Thymus (tissue), 11 donors: ENCODE results near the gene TRIAP1. TPM values are rescaled to one million over a fixed set of nuclear protein-coding genes. Genes with fewer than 3 reads are reported as not detected.

Experiments used
- DNase-seq, 9 donors: peaks; one replicate each; pipeline ENCODE4 v3.0.0-alpha.2; 2013; ENCODE audit warnings: low spot score in 9 of 9, low read depth in 6 of 9, missing footprints in 1 of 9
- H3K27ac ChIP-seq, 2 donors: one replicate each; pipeline ENCODE4 v1.5.1; 2013; ENCODE audit warnings: control low read depth in 1 of 2, low read depth in 1 of 2, low read length in 1 of 2, mild to moderate bottlenecking in 1 of 2, moderate library complexity in 1 of 2
- H3K27me3 ChIP-seq, 2 donors: one replicate each; pipeline ENCODE4 v1.5.1; 2013; ENCODE audit warnings: low read length in 1 of 2; ENCODE audit not compliant: control insufficient read depth in 2 of 2, insufficient read depth in 1 of 2
- H3K36me3 ChIP-seq, 2 donors: one replicate each; pipeline ENCODE4 v1.5.1; 2013; ENCODE audit warnings: low read length in 1 of 2, mild to moderate bottlenecking in 1 of 2, moderate library complexity in 1 of 2; ENCODE audit not compliant: control insufficient read depth in 2 of 2, insufficient read depth in 2 of 2
- H3K4me1 ChIP-seq, 2 donors: one replicate each; pipeline ENCODE4 v1.5.1; 2013; ENCODE audit warnings: low read length in 2 of 2; ENCODE audit not compliant: control insufficient read depth in 2 of 2, insufficient read depth in 2 of 2
- H3K4me3 ChIP-seq, 2 donors: one replicate each; pipeline ENCODE4 v1.5.1; 2013; ENCODE audit warnings: low read length in 2 of 2, control low read depth in 1 of 2, mild to moderate bottlenecking in 1 of 2
- H3K9me3 ChIP-seq, 2 donors: one replicate each; pipeline ENCODE4 v1.5.1; 2013; ENCODE audit warnings: low read length in 1 of 2, mild to moderate bottlenecking in 1 of 2; ENCODE audit not compliant: control insufficient read depth in 2 of 2, insufficient read depth in 1 of 2
- WGBS: extraction: QIAGEN DNeasy Blood & Tissue Kit; methylation state at CpG from one replicate; pipeline ENCODE4 v1.1.7; 2013; 5-methylcytosine and 5-hydroxymethylcytosine counted together
- polyA plus RNA-seq: library from polyadenylated mRNA; stranded (reverse); fragments of 200-250 nt; gene quantifications from one replicate; pipeline ENCODE4 v1.2.3, GENCODE V29; 2013
- total RNA-seq: library from RNA; stranded (reverse); fragments of 120-200 nt; gene quantifications from one replicate; pipeline ENCODE4 v1.2.4, GENCODE V29; 2013
- donor health status: healthy.

TRIAP1 gene
- total and polyA plus RNA-seq, 2 donors, result 34.8 to 50.3 TPM

DNA sequence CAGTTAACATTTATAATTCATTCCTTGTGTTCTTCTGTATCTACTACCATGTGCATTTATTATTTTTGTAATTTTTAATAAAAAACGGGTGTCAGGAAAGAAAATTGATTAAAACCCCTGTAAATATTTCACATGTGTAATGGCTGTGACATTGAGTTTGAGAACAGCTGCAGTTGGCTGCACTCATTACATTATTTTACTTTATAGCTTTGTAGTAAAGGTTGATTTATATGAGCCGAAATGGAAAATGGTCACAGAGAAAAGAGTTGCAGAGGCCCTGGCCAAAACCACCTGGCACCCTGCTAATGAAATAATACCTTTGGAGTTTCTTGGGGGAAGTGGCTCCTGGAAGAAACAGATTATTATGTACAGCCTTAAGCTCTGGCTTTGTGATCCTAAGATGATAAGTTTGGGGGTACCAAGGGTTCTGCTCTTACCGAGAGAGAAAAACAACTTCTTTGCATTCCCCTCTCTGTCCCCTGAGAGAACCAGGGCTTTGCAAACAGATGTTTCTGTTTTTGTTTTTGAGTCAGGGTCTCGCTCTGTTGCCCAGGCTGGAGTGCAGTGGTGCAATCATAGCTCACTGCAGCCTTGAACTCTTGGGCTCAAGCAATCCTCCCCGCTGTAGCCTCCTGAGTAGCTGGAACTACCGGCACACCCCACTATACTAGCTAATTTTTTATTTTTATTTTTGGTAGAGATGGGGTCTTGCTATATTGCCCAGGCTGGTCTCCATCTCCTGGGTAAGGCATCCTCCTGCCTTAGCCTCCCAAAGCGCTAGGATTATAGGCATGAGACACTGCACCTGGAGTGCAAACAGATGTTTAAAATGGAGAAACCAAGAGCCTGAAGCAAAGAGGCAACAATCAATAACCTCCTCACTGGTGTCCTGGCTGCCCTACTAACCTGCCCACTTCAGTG, 40.0 kb upstream of the TRIAP1 start:
- Histone ChIP-seq H3K27me3 (no peaks in the 10 kb centered on the region), H3K4me3 (no peak overlapping the region), H3K36me3 (peaks cover 0 to 2% of the 10 kb centered on the region in 2 donors), H3K27ac (no peak overlapping the region), H3K9me3 (no peaks in the 10 kb centered on the region), H3K4me1 (no peaks in the 10 kb centered on the region)
- DNase-seq, result no peak
- WGBS, result 96% methylated on average over 7 of the region's 7 CpGs

GRCh38 chr12:120483621-120484020, 37.4 kb upstream of the TRIAP1 start:
- Histone ChIP-seq H3K36me3 (peaks cover 0 to 2% of the 10 kb centered on the region in 2 donors), H3K4me1 (no peaks in the 10 kb centered on the region), H3K27me3 (no peaks in the 10 kb centered on the region), H3K27ac (no peak overlapping the region), H3K4me3 (no peak overlapping the region), H3K9me3 (no peaks in the 10 kb centered on the region)
- WGBS, result 98% methylated on average over 1 of the region's 1 CpG
- DNase-seq, result no peak

DNA sequence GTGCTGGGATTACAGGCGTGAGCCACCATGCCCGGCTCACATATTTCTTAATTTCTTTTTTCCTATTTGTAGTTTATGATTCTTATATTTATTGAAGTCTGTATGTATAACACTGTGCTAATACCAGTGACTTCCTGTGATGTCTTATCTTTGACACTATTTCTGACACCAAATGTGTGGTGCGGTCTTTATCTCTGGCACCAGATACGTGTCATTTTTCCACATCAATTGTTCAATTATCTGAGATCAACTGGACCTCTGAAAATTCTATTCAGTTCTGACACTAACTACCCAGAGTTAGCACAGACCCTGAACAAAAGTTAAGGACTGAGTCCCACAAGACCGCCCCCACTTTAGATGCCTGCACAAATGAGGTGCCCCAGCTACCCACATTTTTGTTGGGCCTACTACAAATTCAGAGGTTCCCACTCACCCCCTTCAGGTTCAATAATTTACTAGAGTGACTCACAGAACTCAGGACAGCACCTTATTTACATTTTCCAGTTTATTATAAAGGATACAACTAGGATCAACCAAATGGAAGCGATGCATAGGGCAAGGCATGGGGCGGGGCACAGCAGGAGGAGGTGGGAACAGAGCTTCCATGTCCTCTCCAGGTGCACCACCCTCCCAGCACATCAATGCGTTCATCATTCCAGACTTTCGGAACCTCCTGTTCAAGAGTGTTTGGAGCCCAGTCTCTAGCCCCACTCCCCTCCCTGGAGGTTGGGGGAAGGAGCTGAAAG, 35.0 kb upstream of the TRIAP1 start:
- H3K27me3 ChIP-seq, result no peaks in the 10 kb centered on the region
- WGBS, result 97% methylated on average over 9 of the region's 9 CpGs
- H3K4me1 ChIP-seq, result no peaks in the 10 kb centered on the region
- no peak overlapping the region for H3K27ac ChIP-seq
- DNase-seq, result no peak
- H3K9me3 ChIP-seq, result no peaks in the 10 kb centered on the region
- H3K36me3 ChIP-seq, result peaks cover 0 to 2% of the 10 kb centered on the region in 2 donors
- no peak overlapping the region for H3K4me3 ChIP-seq

- Histone ChIP-seq H3K27ac (no peak overlapping the region), H3K4me3 (no peak overlapping the region), H3K9me3 (no peaks in the 10 kb centered on the region), H3K27me3 (no peaks in the 10 kb centered on the region), H3K4me1 (no peaks in the 10 kb centered on the region), H3K36me3 (peaks cover 0 to 2% of the 10 kb centered on the region in 2 donors)
- DNase-seq, result no peak
- 92% methylated on average over 1 of the region's 1 CpG for WGBS
These were observed 34.0 kb upstream of the TRIAP1 start for GRCh38 chr12:120480211-120480610.

GRCh38 chr12:120479458-120479857, 33.3 kb upstream of the TRIAP1 start:
- Histone ChIP-seq H3K9me3 (no peaks in the 10 kb centered on the region), H3K4me1 (no peaks in the 10 kb centered on the region), H3K27ac (no peak overlapping the region), H3K27me3 (no peaks in the 10 kb centered on the region), H3K4me3 (no peak overlapping the region), H3K36me3 (peaks cover 0 to 2% of the 10 kb centered on the region in 2 donors)
- WGBS, result 100% methylated on average over 1 of the region's 1 CpG
- DNase-seq, result no peak

- no peaks in the 10 kb centered on the region for H3K9me3 ChIP-seq
These were observed 29.5 kb upstream of the TRIAP1 start for GRCh38 chr12:120475643-120476042.

GRCh38 chr12:120474616-120474960, 28.4 kb upstream of the TRIAP1 start:
- H3K9me3 ChIP-seq, result no peaks in the 10 kb centered on the region
- no peaks in the 10 kb centered on the region for H3K36me3 ChIP-seq
- WGBS, result 55% methylated on average over 2 of the region's 2 CpGs
- no peak overlapping the region for H3K4me3 ChIP-seq
- DNase-seq, result no peak
- peaks cover 4 to 9% of the 10 kb centered on the region in 2 donors for H3K4me1 ChIP-seq
- no peaks in the 10 kb centered on the region for H3K27me3 ChIP-seq
- no peak overlapping the region for H3K27ac ChIP-seq

More at GRCh38 chr12:120475643-120476042, 29.5 kb upstream of the TRIAP1 start:
- DNase-seq, result no peak
- WGBS, result 96% methylated on average over 1 of the region's 1 CpG
- Histone ChIP-seq H3K4me1 (peaks cover under 1 to 2% of the 10 kb centered on the region in 2 donors), H3K4me3 (no peak overlapping the region), H3K36me3 (no peaks in the 10 kb centered on the region), H3K27me3 (no peaks in the 10 kb centered on the region), H3K27ac (no peak overlapping the region)

DNA sequence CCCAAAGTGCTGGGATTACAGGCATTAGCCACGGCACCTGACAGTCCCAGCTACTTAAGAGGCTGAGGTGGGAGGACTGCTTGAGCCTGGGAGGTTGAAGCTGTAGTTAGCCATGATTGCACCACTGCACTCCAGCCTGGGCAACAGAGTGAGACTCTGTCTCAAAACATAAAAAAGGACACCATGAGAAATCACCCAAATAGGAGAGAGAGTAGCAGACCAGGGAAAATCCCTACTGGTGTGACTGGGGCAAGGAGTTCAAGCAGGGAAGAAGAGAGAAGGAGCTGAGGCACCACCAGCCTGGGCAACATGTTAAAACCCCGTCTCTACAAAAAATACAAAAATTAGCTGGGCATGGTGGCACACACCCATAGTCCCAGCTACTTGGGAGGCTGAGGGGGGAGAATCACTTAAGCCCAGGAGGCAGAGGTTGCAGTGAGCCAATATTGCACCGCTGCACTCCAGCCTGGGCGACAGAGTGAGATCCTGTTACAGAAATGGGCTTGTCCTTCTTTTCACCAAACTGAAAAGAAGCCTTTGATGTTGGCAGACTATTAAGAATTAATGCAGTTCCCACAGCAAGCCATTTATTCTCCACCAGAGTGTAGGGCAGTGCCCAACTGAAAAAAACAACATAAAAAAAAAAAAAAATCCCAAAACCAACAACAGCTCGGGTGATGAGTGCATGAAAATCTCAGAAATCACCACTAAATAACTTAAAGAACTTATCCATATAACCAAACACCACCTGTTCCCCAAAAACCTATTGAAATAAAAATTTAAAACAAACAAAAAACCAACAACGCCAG, 27.8 kb upstream of the TRIAP1 start:
- H3K36me3 ChIP-seq, result no peaks in the 10 kb centered on the region
- no peak overlapping the region for H3K4me3 ChIP-seq
- DNase-seq, result no peak
- no peaks in the 10 kb centered on the region for H3K9me3 ChIP-seq
- H3K27ac ChIP-seq, result no peak overlapping the region
- no peaks in the 10 kb centered on the region for H3K27me3 ChIP-seq
- 89% methylated on average over 6 of the region's 6 CpGs for WGBS
- H3K4me1 ChIP-seq, result peaks cover 4 to 9% of the 10 kb centered on the region in 2 donors
